Neuron (in vitro differentiated cells): Measurements from ENCODE around the gene ADAR.

ENCODE experiments used
- H2AFZ ChIP-seq: one replicate; pipeline ENCODE4 v1.6.1; 2013; ENCODE audit warnings: low read depth, mild to moderate bottlenecking, inconsistent platforms, low read length, moderate library complexity
- H3K27me3 ChIP-seq: one replicate; pipeline ENCODE4 v1.6.1; 2013; ENCODE audit warnings: low read length; ENCODE audit not compliant: insufficient read depth
- H3K36me3 ChIP-seq: one replicate; pipeline ENCODE4 v1.6.1; 2013; ENCODE audit warnings: low read length; ENCODE audit not compliant: insufficient read depth
- H3K4me1 ChIP-seq: one replicate; pipeline ENCODE4 v1.6.1; 2013; ENCODE audit warnings: low read length; ENCODE audit not compliant: insufficient read depth
- H3K4me3 ChIP-seq: 2 replicates; pipeline ENCODE4 v1.5.1; 2013; ENCODE audit warnings: mild to moderate bottlenecking, low read length, moderate library complexity
- H3K9me3 ChIP-seq: one replicate; pipeline ENCODE4 v1.6.1; 2013; ENCODE audit warnings: low read length

The ADAR gene

DNA sequence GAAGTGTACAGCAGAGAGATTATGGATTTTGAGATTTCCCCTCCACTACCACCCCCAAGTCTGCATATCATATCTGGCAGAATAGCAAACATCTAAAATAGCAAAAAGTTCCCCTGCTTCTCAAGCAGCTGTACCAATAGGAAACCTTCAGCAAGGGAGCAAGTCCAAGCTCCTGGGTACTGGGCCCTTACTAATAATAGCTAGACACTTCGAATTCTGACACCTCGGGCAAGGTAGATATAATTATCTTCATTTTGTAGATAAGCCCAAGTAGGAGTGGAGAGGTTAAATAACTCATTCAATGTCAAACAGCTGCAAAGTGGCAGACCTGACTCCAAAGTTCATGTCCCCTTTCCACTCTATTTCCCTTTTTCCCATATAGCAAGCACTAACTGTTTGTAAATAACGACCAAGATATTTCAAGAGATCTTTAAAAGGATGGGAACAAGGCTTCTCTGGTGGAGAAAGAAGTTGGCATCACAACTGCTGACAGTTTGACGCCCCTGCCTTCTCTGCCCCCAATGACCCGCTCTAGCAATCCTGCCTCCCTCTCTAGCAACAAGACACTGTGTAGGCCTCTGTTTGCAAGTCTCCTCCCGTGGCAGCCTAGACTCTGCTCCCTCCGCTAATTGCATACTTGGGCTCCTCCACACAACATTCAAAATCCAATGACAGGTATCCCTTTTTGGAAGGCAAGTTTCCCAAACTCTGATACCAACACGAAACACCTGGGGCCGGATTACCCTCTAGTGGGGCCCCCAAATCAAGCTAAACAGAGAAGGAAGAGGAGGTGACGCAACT lies 18.7 kb upstream of the ADAR start:
- H3K9me3 ChIP-seq: no peaks in the 10 kb centered on the region
- peak overlapping the region; percentile 71 for H3K4me3 ChIP-seq
- H3K27me3 ChIP-seq: no peaks in the 10 kb centered on the region
- peak overlapping the region; percentile 73 for H2AFZ ChIP-seq
- peaks cover 4% of the 10 kb centered on the region for H3K4me1 ChIP-seq
- peaks cover 8% of the 10 kb centered on the region for H3K36me3 ChIP-seq

DNA sequence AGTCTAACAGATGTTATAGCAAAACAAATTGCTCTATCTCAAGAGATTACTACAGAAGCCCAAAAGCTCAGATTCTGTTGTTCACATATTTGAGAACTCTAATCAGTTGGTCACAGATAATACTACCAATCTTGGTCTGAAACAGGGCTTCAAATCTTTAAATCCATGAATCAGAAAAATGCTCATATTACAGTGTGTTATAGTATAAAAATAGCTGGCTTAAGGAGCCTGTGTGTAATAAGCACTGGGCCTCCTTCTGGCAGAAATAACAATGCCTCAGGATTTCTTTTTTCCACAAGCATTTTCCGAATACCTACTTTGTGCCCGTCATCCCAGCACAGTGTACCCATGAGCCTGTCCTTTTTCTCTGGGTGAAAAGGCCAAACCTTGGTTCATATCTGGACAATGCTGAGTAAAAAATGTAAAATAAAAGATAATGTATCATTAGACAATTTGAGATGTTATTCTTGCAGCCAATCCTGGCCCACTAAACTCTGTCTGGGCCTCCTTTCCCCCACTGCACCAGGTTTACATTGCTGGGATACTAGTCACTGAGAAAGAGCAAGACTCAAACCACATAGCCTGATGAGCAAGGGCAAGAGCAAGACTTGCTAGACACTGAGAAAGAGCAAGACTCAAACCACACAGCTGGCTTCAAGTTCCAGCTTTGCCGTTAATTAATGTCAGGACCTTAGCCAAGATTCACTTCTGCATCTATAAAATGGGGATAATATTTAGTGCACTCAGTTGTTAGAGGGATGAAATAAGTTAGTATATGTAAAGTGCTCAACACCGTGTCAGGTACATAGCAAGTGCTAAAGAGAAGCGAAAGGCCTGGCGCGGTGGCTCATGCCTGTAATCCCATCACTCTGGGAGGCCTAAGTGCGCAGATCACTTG lies 17.0 kb upstream of the ADAR start:
- no peaks in the 10 kb centered on the region for H3K27me3 ChIP-seq
- no peak overlapping the region for H2AFZ ChIP-seq
- H3K4me3 ChIP-seq: no peak overlapping the region
- peaks cover 8% of the 10 kb centered on the region for H3K36me3 ChIP-seq
- H3K9me3 ChIP-seq: no peaks in the 10 kb centered on the region
- peaks cover 4% of the 10 kb centered on the region for H3K4me1 ChIP-seq

DNA sequence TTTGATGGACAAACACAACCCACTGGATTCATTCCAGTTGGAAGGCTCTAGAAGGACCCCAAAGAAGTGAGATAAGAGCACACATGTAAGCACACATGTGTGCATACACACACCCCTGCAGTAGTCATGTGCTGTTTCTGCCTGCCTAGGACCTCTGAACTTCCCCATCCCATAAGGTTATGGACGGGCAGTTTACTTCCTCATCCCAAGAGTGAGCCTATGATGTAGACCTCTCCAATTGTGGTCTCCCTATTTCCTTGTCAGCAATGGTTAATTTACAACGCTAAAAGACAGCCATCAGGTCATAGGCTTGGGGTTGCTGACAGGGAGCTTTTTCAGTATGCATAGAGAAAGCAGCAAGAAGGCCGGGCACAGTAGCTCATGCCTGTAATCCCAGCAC lies 15.4 kb upstream of the ADAR start:
- H3K4me3 ChIP-seq: no peak overlapping the region
- H3K4me1 ChIP-seq: peaks cover 4% of the 10 kb centered on the region
- no peak overlapping the region for H2AFZ ChIP-seq
- H3K36me3 ChIP-seq: peaks cover 10% of the 10 kb centered on the region
- no peaks in the 10 kb centered on the region for H3K27me3 ChIP-seq
- H3K9me3 ChIP-seq: no peaks in the 10 kb centered on the region

DNA sequence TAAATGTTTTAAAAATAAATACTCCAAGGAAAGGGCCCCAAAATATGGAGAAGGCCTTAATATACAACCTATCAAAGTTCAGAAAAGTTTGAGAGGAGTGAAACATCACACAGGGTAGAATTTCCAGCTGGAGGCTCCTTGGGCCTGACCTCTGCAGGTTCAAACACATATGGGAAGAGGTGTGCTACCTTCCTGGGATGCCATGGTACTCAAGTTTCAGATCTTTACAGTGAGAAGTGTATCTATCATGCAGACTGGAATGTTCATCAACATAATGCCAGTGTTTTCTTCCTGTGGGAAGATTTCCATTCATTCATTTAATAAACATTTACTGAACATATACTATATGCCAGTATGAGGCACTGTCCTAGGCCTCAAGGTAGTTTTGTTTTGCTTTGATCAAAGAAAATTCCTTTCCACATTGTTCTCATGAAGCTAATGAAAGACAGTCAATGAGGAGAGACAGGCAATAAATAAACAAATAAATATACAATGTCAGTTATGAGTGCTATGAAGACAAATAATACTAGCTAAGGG lies 14.6 kb upstream of the ADAR start:
- H2AFZ ChIP-seq: no peak overlapping the region
- peaks cover 12% of the 10 kb centered on the region for H3K36me3 ChIP-seq
- no peak overlapping the region for H3K4me3 ChIP-seq
- no peaks in the 10 kb centered on the region for H3K9me3 ChIP-seq
- H3K27me3 ChIP-seq: no peaks in the 10 kb centered on the region
- H3K4me1 ChIP-seq: peaks cover 4% of the 10 kb centered on the region

DNA sequence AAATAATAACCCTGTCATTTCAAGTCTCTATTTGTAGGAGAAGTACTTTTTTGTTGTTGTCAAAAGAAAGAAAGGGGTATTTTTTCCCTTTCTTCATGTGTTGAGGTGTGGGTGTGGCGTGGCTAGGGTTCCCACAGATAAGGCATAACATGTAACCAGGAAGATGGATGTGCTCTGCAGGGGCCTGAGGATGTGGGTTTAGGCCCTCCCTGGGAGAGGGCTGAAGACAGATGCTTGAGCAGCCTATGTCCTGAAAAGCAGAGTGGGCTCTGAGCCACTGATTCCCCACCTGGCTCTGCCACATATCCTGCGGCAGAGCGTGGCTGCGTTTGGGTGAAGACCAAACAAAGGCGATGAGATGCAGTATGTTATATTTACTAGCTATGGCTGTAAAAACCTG lies 13.9 kb upstream of the ADAR start:
- no peaks in the 10 kb centered on the region for H3K9me3 ChIP-seq
- no peak overlapping the region for H3K4me3 ChIP-seq
- no peaks in the 10 kb centered on the region for H3K27me3 ChIP-seq
- H3K36me3 ChIP-seq: peaks cover 12% of the 10 kb centered on the region
- H3K4me1 ChIP-seq: peaks cover 4% of the 10 kb centered on the region
- H2AFZ ChIP-seq: no peak overlapping the region

DNA sequence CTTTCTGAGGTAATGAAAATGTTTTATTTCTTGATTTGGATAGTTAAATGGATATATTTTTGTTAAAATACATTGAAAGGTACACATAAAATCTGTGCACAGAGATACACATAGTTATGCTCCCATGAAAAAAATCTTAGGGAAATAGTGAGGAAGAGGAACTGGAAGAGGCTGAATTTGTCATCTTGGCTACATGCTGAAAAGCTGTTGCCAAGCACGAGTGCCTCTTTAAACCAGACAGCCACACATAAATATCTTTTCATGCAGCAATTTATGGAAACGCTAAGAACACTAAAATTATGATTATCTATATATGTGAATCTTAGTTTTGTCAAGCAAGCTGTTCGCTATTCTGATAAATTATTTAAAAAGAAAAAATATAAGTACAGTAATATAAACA lies 12.8 kb upstream of the ADAR start:
- Histone ChIP-seq H3K36me3 (peaks cover 12% of the 10 kb centered on the region), H3K27me3 (no peaks in the 10 kb centered on the region)

DNA sequence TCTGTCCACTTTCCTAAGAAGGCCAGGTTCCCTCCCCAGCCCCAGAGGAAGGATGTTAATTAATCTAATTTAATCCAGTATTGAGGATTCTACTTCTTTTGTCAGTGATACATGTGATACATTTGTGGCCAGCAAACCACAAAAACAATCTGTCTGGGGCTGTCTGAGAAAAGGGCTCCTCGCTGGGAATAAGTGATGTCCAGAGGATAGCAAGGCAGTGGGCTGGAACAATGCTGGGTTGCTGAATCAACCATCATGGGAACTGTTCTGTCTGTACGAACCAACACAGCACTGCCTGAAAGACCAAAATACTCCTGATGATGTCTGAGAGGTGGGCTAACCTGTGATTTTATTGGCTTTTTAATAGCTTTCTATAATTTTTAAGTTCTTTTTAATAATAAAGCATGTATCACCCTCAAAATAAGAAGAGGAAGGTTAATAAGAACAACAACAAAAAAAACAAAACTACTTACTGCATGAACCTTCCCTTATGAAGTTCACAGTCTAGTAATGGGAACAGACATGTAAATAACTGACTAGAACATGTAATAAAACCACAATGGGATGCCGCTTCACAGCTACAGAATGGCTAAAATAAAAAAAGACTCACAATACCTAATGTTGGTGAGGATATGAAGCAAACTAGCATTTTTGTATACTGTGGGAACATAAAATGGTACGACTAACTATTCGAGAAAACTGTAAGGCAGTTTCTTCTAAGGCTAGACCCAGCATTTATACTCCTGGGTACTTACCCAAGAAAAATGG lies 11.4 kb upstream of the ADAR start:
- Histone ChIP-seq H3K4me1 (no peaks in the 10 kb centered on the region), H3K27me3 (no peaks in the 10 kb centered on the region), H3K9me3 (no peaks in the 10 kb centered on the region), H3K4me3 (no peak overlapping the region), H2AFZ (no peak overlapping the region), H3K36me3 (peaks cover 12% of the 10 kb centered on the region)

More for the DNA sequence above, 12.8 kb upstream of the ADAR start:
- no peak overlapping the region for H2AFZ ChIP-seq
- H3K4me1 ChIP-seq: no peaks in the 10 kb centered on the region
- H3K9me3 ChIP-seq: no peaks in the 10 kb centered on the region
- no peak overlapping the region for H3K4me3 ChIP-seq

DNA sequence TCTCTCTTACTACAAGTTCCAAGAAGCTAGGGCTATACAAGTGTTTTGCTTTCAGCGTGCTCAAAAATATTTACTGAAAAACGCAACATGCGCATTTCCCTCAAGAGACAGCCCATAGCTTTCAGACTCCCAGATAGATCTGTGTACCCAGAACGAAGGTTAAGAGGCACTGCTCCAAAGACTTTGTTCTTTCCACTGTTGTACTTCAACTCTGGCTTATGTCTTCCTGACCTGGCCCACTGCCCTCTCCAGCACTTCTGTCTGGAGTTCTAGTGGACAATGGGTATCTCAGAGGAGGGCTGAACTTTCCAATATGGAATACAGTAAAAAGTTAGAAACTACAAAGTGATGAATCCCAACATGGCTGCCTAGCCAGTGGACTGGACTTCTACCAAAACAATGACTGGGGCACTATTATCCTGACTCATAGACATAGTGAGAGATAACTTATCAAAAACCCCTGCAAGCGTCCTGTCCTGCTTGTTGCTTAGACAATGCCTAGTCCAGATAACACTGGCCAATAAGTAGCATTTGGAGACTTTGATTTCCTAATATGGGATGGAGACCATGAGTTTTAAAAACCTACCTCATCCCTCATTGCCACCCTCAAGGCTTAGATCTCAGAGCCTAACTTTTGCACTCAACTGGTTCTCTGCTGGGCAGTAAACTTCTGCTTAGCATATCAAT lies 8.8 kb upstream of the ADAR start:
- Histone ChIP-seq H3K27me3 (no peaks in the 10 kb centered on the region), H3K4me1 (no peaks in the 10 kb centered on the region), H3K36me3 (peaks cover 4% of the 10 kb centered on the region), H3K9me3 (no peaks in the 10 kb centered on the region), H2AFZ (no peak overlapping the region), H3K4me3 (no peak overlapping the region)

DNA sequence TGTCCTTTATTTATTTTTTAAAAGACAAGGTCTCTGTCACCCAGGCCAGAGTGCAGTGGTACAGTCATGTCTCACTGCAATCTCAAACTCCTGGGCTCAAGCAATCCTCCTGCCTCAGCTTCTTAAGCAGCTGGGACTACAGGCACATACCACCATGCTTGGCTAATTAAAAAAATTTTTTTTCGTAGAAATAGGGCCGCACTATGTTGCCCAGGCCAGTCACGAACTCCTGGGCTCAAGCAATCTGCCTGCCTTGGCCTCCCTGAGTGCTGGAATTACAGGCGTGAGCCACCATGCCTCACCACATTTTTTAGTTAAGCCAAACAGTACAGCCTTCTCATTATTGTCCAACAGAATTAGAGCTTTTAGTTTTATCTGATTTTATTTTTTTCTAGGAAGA lies 7.4 kb upstream of the ADAR start:
- Histone ChIP-seq H2AFZ (no peak overlapping the region), H3K27me3 (no peaks in the 10 kb centered on the region), H3K36me3 (peaks cover 4% of the 10 kb centered on the region), H3K4me1 (peaks cover 11% of the 10 kb centered on the region), H3K9me3 (no peaks in the 10 kb centered on the region), H3K4me3 (no peak overlapping the region)

DNA sequence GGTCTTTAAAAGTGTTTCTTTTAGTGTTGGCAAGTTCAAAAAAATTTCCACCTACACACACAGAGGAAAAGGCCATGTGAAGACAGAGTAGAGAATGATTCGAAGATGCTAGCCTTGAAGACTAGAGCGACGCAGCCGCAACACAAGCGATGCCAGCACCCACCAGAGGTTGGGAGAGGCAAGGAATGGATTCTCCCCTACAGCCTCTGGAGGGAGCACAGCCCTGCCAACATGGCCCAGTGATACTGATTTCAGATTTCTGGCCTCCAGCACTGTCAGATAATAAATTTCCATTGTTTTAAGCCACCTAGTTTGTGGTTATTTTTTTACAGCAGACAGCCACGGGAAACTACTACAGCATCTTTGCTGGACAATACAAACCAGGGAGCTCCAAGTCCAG lies 6.9 kb upstream of the ADAR start:
- no peaks in the 10 kb centered on the region for H3K27me3 ChIP-seq
- H2AFZ ChIP-seq: no peak overlapping the region
- no peak overlapping the region for H3K4me3 ChIP-seq
- H3K9me3 ChIP-seq: no peaks in the 10 kb centered on the region
- peaks cover 4% of the 10 kb centered on the region for H3K36me3 ChIP-seq
- peaks cover 11% of the 10 kb centered on the region for H3K4me1 ChIP-seq

DNA sequence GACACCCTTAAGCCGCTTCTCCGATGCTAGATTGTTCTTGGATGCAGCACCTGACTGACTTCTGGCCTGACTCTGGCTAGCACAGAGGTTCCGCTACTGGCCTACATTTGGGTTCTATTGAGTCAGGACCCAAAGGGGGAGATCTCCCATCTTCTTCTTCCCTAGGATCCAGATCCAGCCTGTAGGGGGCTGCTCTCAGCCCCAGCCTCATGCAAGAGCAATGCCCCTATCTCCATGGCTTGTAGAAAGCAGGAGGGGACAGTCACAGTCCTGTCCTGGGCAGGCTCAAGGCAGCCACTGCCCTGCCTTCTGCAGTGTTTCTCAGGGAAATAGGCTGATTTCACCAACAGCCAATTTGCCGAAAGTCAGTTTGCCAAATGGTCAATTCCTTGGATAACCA lies 6.3 kb upstream of the ADAR start:
- Histone ChIP-seq H3K4me3 (no peak overlapping the region), H3K9me3 (no peaks in the 10 kb centered on the region), H2AFZ (no peak overlapping the region), H3K36me3 (peaks cover 4% of the 10 kb centered on the region), H3K4me1 (peaks cover 13% of the 10 kb centered on the region), H3K27me3 (no peaks in the 10 kb centered on the region)

DNA sequence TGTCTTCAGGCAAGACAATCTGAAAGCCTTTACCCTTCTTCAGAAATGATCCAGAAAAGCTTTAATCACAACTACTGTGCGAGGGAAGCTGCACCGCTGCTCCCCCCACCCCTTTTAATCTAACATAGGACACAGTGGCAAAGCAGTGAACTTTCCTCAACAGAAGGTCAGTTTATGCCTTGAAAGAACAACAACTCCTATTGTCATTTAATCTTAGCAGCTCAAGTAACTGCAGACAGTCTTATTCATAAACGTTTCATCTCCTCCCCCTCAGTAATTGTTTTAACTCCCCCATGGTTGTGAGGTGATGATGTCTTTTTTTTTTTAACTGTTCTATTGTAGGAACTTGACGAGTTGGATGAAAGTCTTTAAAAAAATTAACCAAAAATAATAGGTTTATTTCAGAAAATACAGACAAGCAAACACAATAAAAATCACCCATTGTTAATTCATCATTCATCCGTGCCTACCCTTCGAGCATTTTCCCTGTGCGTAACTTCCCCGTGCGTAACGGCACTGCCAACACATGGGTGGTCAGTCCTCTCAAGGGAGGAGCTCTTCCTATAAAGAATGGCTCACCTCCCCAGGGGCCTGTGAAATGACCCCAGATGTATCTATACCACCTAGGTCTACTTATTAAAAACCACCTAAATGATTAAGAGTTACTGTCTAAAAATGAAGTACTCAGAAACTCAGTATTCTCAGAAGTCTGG lies 3.3 kb upstream of the ADAR start:
- peaks cover 27% of the 10 kb centered on the region for H3K4me1 ChIP-seq
- H3K36me3 ChIP-seq: no peaks in the 10 kb centered on the region
- no peaks in the 10 kb centered on the region for H3K9me3 ChIP-seq
- no peak overlapping the region for H3K4me3 ChIP-seq
- no peaks in the 10 kb centered on the region for H3K27me3 ChIP-seq
- no peak overlapping the region for H2AFZ ChIP-seq
